SHP77 treated with DMSO at 0.1 percent for 48 hours (cell line): Measurements from ENCODE around the gene THADA.

Experiments
- DNase-seq: peaks from one replicate; lab custom pipeline; 2025; lab: John Stamatoyannopoulos, UW

The THADA gene

GRCh38 chr2:43323857-43324256, 272.0 kb downstream of the THADA start:
- DNase-seq, result no peak

GRCh38 chr2:43321446-43321845, 274.4 kb downstream of the THADA start:
- no peak for DNase-seq

GRCh38 chr2:43319541-43319940, 276.3 kb downstream of the THADA start:
- DNase-seq, result no peak

GRCh38 chr2:43318791-43319190, 277.0 kb downstream of the THADA start:
- no peak for DNase-seq

- DNase-seq, result no peak
Measured at GRCh38 chr2:43317680-43318079, 278.2 kb downstream of the THADA start.

- DNase-seq, result no peak
Measured at GRCh38 chr2:43317194-43317593, 278.6 kb downstream of the THADA start.

GRCh38 chr2:43315482-43315881, 280.4 kb downstream of the THADA start:
- no peak for DNase-seq

- no peak for DNase-seq
Measured at GRCh38 chr2:43314299-43314927, 281.4 kb downstream of the THADA start.

- peak; percentile 75 for DNase-seq
Measured at GRCh38 chr2:43313642-43314017, 282.2 kb downstream of the THADA start.

- DNase-seq, result peak; percentile 60
Measured at GRCh38 chr2:43312755-43313641, 282.8 kb downstream of the THADA start.

GRCh38 chr2:43311276-43311675, 284.6 kb downstream of the THADA start:
- DNase-seq, result no peak

GRCh38 chr2:43309935-43310334, 285.9 kb downstream of the THADA start:
- no peak for DNase-seq

GRCh38 chr2:43307973-43308372, 287.9 kb downstream of the THADA start:
- no peak for DNase-seq

- DNase-seq, result no peak
Measured at GRCh38 chr2:43307046-43307445, 288.8 kb downstream of the THADA start.

GRCh38 chr2:43306197-43306596, 289.6 kb downstream of the THADA start:
- no peak for DNase-seq

- DNase-seq, result no peak
Measured at GRCh38 chr2:43305517-43305916, 290.3 kb downstream of the THADA start.

GRCh38 chr2:43305012-43305411, 290.8 kb downstream of the THADA start:
- no peak for DNase-seq

GRCh38 chr2:43303889-43304288, 291.9 kb downstream of the THADA start:
- peak; percentile 67 for DNase-seq

GRCh38 chr2:43302961-43303494, 292.8 kb downstream of the THADA start:
- no peak for DNase-seq

- DNase-seq, result no peak
Measured at GRCh38 chr2:43302182-43302960, 293.5 kb downstream of the THADA start.

- no peak for DNase-seq
Measured at GRCh38 chr2:43300781-43301583, 294.9 kb downstream of the THADA start.

GRCh38 chr2:43300222-43300621, 295.6 kb downstream of the THADA start:
- DNase-seq, result no peak
